ENCODE results near the gene BCL6B. TPM values are rescaled to one million over a fixed set of nuclear protein-coding genes. Genes with fewer than 3 reads are reported as not detected.

Gene BCL6B
- polyA plus RNA-seq, 1 experiment = not detected

GRCh38 chr17:7021993-7022778 lies 664 bp upstream of the BCL6B start:
- Histone ChIP-seq H3K27me3 (ENCODE audit: control insufficient read depth, insufficient read depth, low read length) (no peaks in the 10 kb centered on the region), H3K27ac (ENCODE audit: low read depth, low read length) (no peak overlapping the region), H3K9me3 (ENCODE audit: control insufficient read depth, insufficient read depth, low read length) (peaks cover 5% of the 10 kb centered on the region; the same call in 1 of the 2 replicates), H3K4me3 (ENCODE audit: low read depth, low read length) (peak overlapping the region; percentile 36)
- DNase-seq (ENCODE audit: low read depth, low spot score) = no peak
- TF ChIP-seq CTCF (IDR thresholded peaks at IDR 0.05; ENCODE audit: low read depth, low read length) = peak; percentile 87
- ChIA-PET CTCF (interaction anchor here (0.5 to 5.0 kb wide), 32 partner anchors 9 to 1255 kb away, joined by 3 to 87 read pairs (median 4); partner anchors contain the start of genes RNASEK and SLC16A13), POLR2A (no interaction called here)

GRCh38 chr17:7023576-7024401 lies 939 bp downstream of the BCL6B start:
- DNase-seq (ENCODE audit: low read depth, low spot score) = no peak
- ChIA-PET POLR2A (interaction anchor here (1.5 kb wide), 1 partner anchor 9 kb away, joined by 3 read pairs; a partner anchor contains a TSS), CTCF (interaction anchor here (1.1 to 5.0 kb wide), 4 partner anchors 8 to 114 kb away, joined by 4 to 87 read pairs (median 38); no protein-coding TSS in a partner anchor)
- TF ChIP-seq CTCF (IDR thresholded peaks at IDR 0.05; ENCODE audit: low read depth, low read length) = no peak
- no peak overlapping the region for H3K4me3 ChIP-seq (ENCODE audit: low read depth, low read length)
- no peak overlapping the region for H3K27ac ChIP-seq (ENCODE audit: low read depth, low read length)
- H3K9me3 ChIP-seq (ENCODE audit: control insufficient read depth, insufficient read depth, low read length) = peaks cover 5% of the 10 kb centered on the region; the same call in 1 of the 2 replicates
- peaks cover 3% of the 10 kb centered on the region for H3K27me3 ChIP-seq (ENCODE audit: control insufficient read depth, insufficient read depth, low read length)

- Histone ChIP-seq H3K9me3 (ENCODE audit: control insufficient read depth, insufficient read depth, low read length) (peaks cover 5% of the 10 kb centered on the region; the same call in 1 of the 2 replicates), H3K27me3 (ENCODE audit: control insufficient read depth, insufficient read depth, low read length) (peaks cover 3% of the 10 kb centered on the region), H3K27ac (ENCODE audit: low read depth, low read length) (no peak overlapping the region), H3K4me3 (ENCODE audit: low read depth, low read length) (no peak overlapping the region)
- ChIA-PET POLR2A (interaction anchor here (1.5 kb wide), 1 partner anchor 9 kb away, joined by 3 read pairs; a partner anchor contains a TSS), CTCF (interaction anchor here (1.1 to 1.8 kb wide), 2 partner anchors 9 to 114 kb away, joined by 4 to 7 read pairs; no protein-coding TSS in a partner anchor)
- DNase-seq (ENCODE audit: low read depth, low spot score) = no peak
- TF ChIP-seq CTCF (IDR thresholded peaks at IDR 0.05; ENCODE audit: low read depth, low read length) = no peak
Measured at GRCh38 chr17:7024402-7024785, 1.5 kb downstream of the BCL6B start.

- no peak overlapping the region for H3K4me3 ChIP-seq (ENCODE audit: low read depth, low read length)
- ChIA-PET POLR2A (interaction anchor here (0.6 to 1.5 kb wide), 2 partner anchors 10 to 54 kb away, joined by 3 to 5 read pairs; a partner anchor contains a TSS), CTCF (interaction anchor here (0.7 to 1.8 kb wide), 5 partner anchors 10 to 510 kb away, joined by 3 to 8 read pairs (median 4); no protein-coding TSS in a partner anchor)
- no peak for DNase-seq (ENCODE audit: low read depth, low spot score)
- H3K9me3 ChIP-seq (ENCODE audit: control insufficient read depth, insufficient read depth, low read length) = peaks cover 5% of the 10 kb centered on the region; the same call in 1 of the 2 replicates
- TF ChIP-seq CTCF (IDR thresholded peaks at IDR 0.05; ENCODE audit: low read depth, low read length) = no peak
- peaks cover 3% of the 10 kb centered on the region for H3K27me3 ChIP-seq (ENCODE audit: control insufficient read depth, insufficient read depth, low read length)
- H3K27ac ChIP-seq (ENCODE audit: low read depth, low read length) = no peak overlapping the region
Measured at GRCh38 chr17:7025245-7025644, 2.4 kb downstream of the BCL6B start.

All from AG04450 (cell line).